ENCODE results near the gene TNK1.

- TF ChIP-seq CTCF (IDR thresholded peaks at IDR 0.05 in 2 of 3, conservative IDR thresholded peaks at IDR 0.05 in 1 of 3; ENCODE audit: insufficient read depth in 2 of 3, low read depth in 1 of 3, low read length in 3 of 3): peak in 1 of 3 experiments; percentile 25; a peak in 3 of 6 replicates
- TF ChIP-seq ZKSCAN8 (CRISPR knock-in tag; IDR thresholded peaks at IDR 0.05): no peak
- TF ChIP-seq ZBTB33 (CRISPR knock-in tag; IDR thresholded peaks at IDR 0.05): no peak
- no peak for TF ChIP-seq ZFPM2 (CRISPR knock-in tag; IDR thresholded peaks at IDR 0.05)
- TF ChIP-seq ZBTB2 (IDR thresholded peaks at IDR 0.05): no peak
These were observed 55.0 kb downstream of the TNK1 start for GRCh38 chr17:7435676-7436555.
